HG03139 (cell line): ENCODE measurements around the gene L3MBTL4.

Experiments used
- ATAC-seq: cut with Tn5 transposase; IDR thresholded peaks from one replicate; pipeline ENCODE4 v1.9.1; 2021; ENCODE audit not compliant: unreplicated experiment

L3MBTL4 gene

GRCh38 chr18:5998907-5999306 is 415.8 kb downstream of the L3MBTL4 start:
- ATAC-seq = peak; percentile 94

- ATAC-seq = peak; percentile 20
These were observed 416.4 kb downstream of the L3MBTL4 start for GRCh38 chr18:5998166-5998881.

GRCh38 chr18:5997361-5997760 is 417.4 kb downstream of the L3MBTL4 start:
- ATAC-seq = no peak

- no peak for ATAC-seq
These were observed 419.1 kb downstream of the L3MBTL4 start for GRCh38 chr18:5995626-5996025.

- no peak for ATAC-seq
These were observed 420.8 kb downstream of the L3MBTL4 start for GRCh38 chr18:5993938-5994337.

- ATAC-seq = no peak
These were observed 422.3 kb downstream of the L3MBTL4 start for GRCh38 chr18:5992381-5992780.

GRCh38 chr18:5987249-5987648 is 427.5 kb downstream of the L3MBTL4 start:
- ATAC-seq = no peak

GRCh38 chr18:5986257-5986931 is 428.3 kb downstream of the L3MBTL4 start:
- ATAC-seq = no peak

GRCh38 chr18:5984245-5984644 is 430.5 kb downstream of the L3MBTL4 start:
- no peak for ATAC-seq

- ATAC-seq = no peak
These were observed 431.2 kb downstream of the L3MBTL4 start for GRCh38 chr18:5983488-5983887.

- no peak for ATAC-seq
These were observed 432.4 kb downstream of the L3MBTL4 start for GRCh38 chr18:5982332-5982731.

GRCh38 chr18:5980721-5981120 is 434.0 kb downstream of the L3MBTL4 start:
- no peak for ATAC-seq

- ATAC-seq = peak; percentile 60
These were observed 434.7 kb downstream of the L3MBTL4 start for GRCh38 chr18:5979971-5980457.

- no peak for ATAC-seq
These were observed 435.4 kb downstream of the L3MBTL4 start for GRCh38 chr18:5979176-5979888.

- no peak for ATAC-seq
These were observed 437.7 kb downstream of the L3MBTL4 start for GRCh38 chr18:5977022-5977421.

- peak; percentile 56 for ATAC-seq
These were observed 439.4 kb downstream of the L3MBTL4 start for GRCh38 chr18:5975111-5976002.

- no peak for ATAC-seq
These were observed 440.0 kb downstream of the L3MBTL4 start for GRCh38 chr18:5974696-5975095.

GRCh38 chr18:5973099-5973498 is 441.6 kb downstream of the L3MBTL4 start:
- no peak for ATAC-seq

GRCh38 chr18:5972298-5972697 is 442.4 kb downstream of the L3MBTL4 start:
- ATAC-seq = peak; percentile 44

- no peak for ATAC-seq
These were observed 444.7 kb downstream of the L3MBTL4 start for GRCh38 chr18:5969989-5970403.
